Measurements from ENCODE around the gene CGRRF1. TPM values are rescaled to one million over a fixed set of nuclear protein-coding genes. Genes with fewer than 3 reads are reported as not detected.

The CGRRF1 gene
- total and polyA plus RNA-seq, 7 donors: 14.1 to 41.9 (median 21.6) TPM

DNA sequence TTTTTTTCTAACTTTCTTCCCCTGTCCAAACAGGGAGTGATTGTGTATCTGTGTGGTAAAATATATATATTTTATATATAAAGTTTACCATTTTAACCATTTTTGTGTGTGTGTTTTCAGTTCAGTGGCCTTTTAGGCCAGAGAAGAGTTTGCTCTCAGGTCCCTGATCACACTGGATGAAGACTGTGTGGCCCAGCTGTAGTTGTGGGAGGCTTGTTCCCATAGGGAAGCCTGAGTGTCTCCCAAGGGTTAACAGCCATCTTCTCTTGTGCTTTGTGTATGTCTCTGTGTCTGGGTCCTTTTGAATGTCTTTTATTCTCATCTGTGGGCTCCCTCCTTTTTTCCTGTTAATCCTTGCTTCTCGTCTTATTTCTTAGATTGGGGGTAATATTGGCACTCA lies 23.4 kb downstream of the CGRRF1 start:
- Histone ChIP-seq H3K27me3 (ENCODE audit: insufficient read depth in 3 of 3, low read length in 2 of 3) (no peaks in the 10 kb centered on the region), H3K36me3 (ENCODE audit: insufficient read depth in 1 of 2, low read depth in 1 of 2) (peaks cover 0 to 42% of the 10 kb centered on the region in 2 donors), H3K4me3 (no peak overlapping the region), H3K27ac (no peak overlapping the region), H3K4me1 (no peaks in the 10 kb centered on the region), H3K9me3 (no peaks in the 10 kb centered on the region)
- ATAC-seq (no peak), DNase-seq (no peak)
- TF ChIP-seq, protein P1, sequence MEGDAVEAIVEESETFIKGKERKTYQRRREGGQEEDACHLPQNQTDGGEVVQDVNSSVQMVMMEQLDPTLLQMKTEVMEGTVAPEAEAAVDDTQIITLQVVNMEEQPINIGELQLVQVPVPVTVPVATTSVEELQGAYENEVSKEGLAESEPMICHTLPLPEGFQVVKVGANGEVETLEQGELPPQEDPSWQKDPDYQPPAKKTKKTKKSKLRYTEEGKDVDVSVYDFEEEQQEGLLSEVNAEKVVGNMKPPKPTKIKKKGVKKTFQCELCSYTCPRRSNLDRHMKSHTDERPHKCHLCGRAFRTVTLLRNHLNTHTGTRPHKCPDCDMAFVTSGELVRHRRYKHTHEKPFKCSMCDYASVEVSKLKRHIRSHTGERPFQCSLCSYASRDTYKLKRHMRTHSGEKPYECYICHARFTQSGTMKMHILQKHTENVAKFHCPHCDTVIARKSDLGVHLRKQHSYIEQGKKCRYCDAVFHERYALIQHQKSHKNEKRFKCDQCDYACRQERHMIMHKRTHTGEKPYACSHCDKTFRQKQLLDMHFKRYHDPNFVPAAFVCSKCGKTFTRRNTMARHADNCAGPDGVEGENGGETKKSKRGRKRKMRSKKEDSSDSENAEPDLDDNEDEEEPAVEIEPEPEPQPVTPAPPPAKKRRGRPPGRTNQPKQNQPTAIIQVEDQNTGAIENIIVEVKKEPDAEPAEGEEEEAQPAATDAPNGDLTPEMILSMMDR (IDR thresholded peaks at IDR 0.05): no peak
- WGBS, 3 donors: 86 to 88% (median 87%) methylated on average over 1 of the region's 1 CpG
- intact Hi-C loops (cut with DNase I): no loop called here

DNA sequence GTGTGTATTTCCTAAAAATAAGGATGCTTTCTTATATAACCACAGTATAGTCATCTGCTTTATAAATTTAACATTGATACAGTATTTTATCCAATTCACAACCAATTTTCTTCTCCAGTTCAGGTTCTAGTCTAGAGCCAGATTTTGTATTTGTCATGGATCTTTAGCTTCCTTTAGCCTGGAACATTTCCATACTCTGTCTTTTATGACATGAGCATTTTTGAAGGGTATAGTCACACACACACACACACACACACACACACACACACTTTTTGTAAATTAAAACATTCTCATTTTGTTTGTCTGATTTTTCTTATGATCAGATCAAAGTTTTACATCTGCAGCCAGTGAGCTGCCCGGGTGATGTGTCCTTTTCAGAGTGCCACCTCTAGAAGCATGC lies 25.4 kb downstream of the CGRRF1 start:
- ATAC-seq: no peak
- intact Hi-C loops (cut with DNase I): no loop called here
- Histone ChIP-seq H3K4me3 (no peak overlapping the region), H3K27me3 (ENCODE audit: insufficient read depth in 3 of 3, low read length in 2 of 3) (no peaks in the 10 kb centered on the region), H3K4me1 (no peaks in the 10 kb centered on the region), H3K36me3 (ENCODE audit: insufficient read depth in 1 of 2, low read depth in 1 of 2) (peaks cover 0 to 48% of the 10 kb centered on the region in 2 donors), H3K9me3 (no peaks in the 10 kb centered on the region), H3K27ac (no peak overlapping the region)
- 48 to 79% (median 64%) methylated on average over 1 of the region's 1 CpG for WGBS, 3 donors
- TF ChIP-seq, protein P1 (IDR thresholded peaks at IDR 0.05): no peak
- DNase-seq: no peak

DNA sequence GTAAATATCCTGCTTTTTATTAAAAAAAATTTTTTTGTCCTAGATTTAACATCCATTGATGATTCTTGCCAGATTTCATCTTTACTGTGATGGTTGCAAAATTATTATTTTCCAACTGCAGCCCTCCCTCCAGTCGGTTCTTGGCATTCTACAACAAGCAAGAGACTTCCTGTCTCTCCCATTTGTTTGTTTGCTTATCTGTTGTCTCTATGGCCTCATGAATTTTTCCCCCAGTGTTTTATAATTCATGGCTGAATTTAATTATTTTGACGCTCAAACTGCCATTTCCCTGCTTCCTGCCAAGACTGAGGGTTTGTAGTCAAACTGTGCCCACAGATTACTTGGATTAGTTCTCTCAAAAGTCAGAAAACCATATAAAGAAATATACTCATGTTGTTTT lies 25.9 kb downstream of the CGRRF1 start:
- ATAC-seq (no peak), DNase-seq (no peak)
- no peaks in the 10 kb centered on the region for H3K27me3 ChIP-seq (ENCODE audit: insufficient read depth in 3 of 3, low read length in 2 of 3)
- intact Hi-C loops (cut with DNase I): no loop called here
- no peaks in the 10 kb centered on the region for H3K4me1 ChIP-seq
- no peak overlapping the region for H3K4me3 ChIP-seq
- H3K36me3 ChIP-seq (ENCODE audit: insufficient read depth in 1 of 2, low read depth in 1 of 2): peaks cover 0 to 47% of the 10 kb centered on the region in 2 donors
- no peaks in the 10 kb centered on the region for H3K9me3 ChIP-seq
- H3K27ac ChIP-seq: no peak overlapping the region
- 33 to 36% (median 33%) methylated on average over 2 of the region's 2 CpGs for WGBS, 3 donors
- TF ChIP-seq, protein P1 (IDR thresholded peaks at IDR 0.05): no peak

- H3K36me3 ChIP-seq (ENCODE audit: insufficient read depth in 1 of 2, low read depth in 1 of 2): peaks cover 0 to 46% of the 10 kb centered on the region in 2 donors
- intact Hi-C loops (cut with DNase I): no loop called here
- TF ChIP-seq, protein P1 (IDR thresholded peaks at IDR 0.05): no peak
- no peak overlapping the region for H3K4me3 ChIP-seq
- no peaks in the 10 kb centered on the region for H3K27me3 ChIP-seq (ENCODE audit: insufficient read depth in 3 of 3, low read length in 2 of 3)
- ATAC-seq: no peak
- DNase-seq: no peak
- H3K9me3 ChIP-seq: no peaks in the 10 kb centered on the region
- 97% methylated on average over 2 of the region's 2 CpGs for WGBS, 3 donors
- no peak overlapping the region for H3K27ac ChIP-seq
- no peaks in the 10 kb centered on the region for H3K4me1 ChIP-seq
Observed at GRCh38 chr14:54537651-54538050, 27.9 kb downstream of the CGRRF1 start.

DNA sequence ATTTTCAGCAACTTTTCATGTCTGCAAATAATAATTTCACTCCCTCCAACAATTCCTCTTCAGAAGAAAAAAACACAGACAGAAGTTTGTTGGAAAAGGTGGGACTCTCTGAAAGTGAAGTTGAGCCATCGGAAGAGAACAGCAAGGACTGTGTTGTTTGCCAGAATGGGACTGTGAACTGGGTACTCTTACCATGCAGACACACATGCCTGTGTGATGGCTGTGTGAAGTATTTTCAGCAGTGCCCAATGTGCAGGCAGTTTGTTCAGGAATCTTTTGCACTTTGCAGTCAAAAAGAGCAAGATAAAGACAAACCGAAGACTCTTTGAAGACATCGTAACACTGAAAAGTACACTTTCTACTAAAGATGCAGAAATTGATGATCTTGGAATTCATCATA lies 28.3 kb downstream of the CGRRF1 start:
- 90 to 98% (median 95%) methylated on average over 3 of the region's 3 CpGs for WGBS, 3 donors
- Histone ChIP-seq H3K4me1 (no peaks in the 10 kb centered on the region), H3K27ac (no peak overlapping the region), H3K4me3 (no peak overlapping the region), H3K27me3 (ENCODE audit: insufficient read depth in 3 of 3, low read length in 2 of 3) (no peaks in the 10 kb centered on the region), H3K9me3 (no peaks in the 10 kb centered on the region), H3K36me3 (ENCODE audit: insufficient read depth in 1 of 2, low read depth in 1 of 2) (peaks cover 0 to 46% of the 10 kb centered on the region in 2 donors)
- TF ChIP-seq, protein P1 (IDR thresholded peaks at IDR 0.05): no peak
- DNase-seq (no peak), ATAC-seq (no peak)
- intact Hi-C loops (cut with DNase I): no loop called here

Data from psoas muscle (tissue), 8 donors.